Urinary bladder (tissue), 4 donors: ENCODE results near the gene PRDM16. TPM values are rescaled to one million over a fixed set of nuclear protein-coding genes. Genes with fewer than 3 reads are reported as not detected.
"Not testable (repeated sequence)": the region's sequence is repeated elsewhere in the genome, so short reads cannot be mapped to it uniquely, and the experiment has no call there.

ENCODE experiments used
- DNase-seq: peaks from one replicate; pipeline ENCODE4 v3.0.0-alpha.2; 2015; ENCODE audit errors: extremely low spot score
- H3K27ac ChIP-seq: one replicate; pipeline ENCODE4 v1.5.1; 2013; ENCODE audit warnings: low read depth, mild to moderate bottlenecking, moderate library complexity
- H3K36me3 ChIP-seq: one replicate; pipeline ENCODE4 v1.6.1; 2013; ENCODE audit warnings: mild to moderate bottlenecking, moderate library complexity; ENCODE audit not compliant: insufficient read depth
- H3K4me1 ChIP-seq: one replicate; pipeline ENCODE4 v1.6.1; 2013; ENCODE audit warnings: mild to moderate bottlenecking, moderate library complexity; ENCODE audit not compliant: insufficient read depth
- H3K4me3 ChIP-seq: one replicate; pipeline ENCODE4 v1.5.1; 2013; ENCODE audit warnings: low read depth, low read length
- WGBS: extraction: QIAGEN DNeasy Blood & Tissue Kit; methylation state at CpG from one replicate; pipeline ENCODE4 v1.1.7; 2013; 5-methylcytosine and 5-hydroxymethylcytosine counted together
- polyA plus RNA-seq: library from polyadenylated mRNA; stranded (reverse); fragments of 200-250 nt; gene quantifications from one replicate; pipeline ENCODE4 v1.2.3, GENCODE V29; 2013
- total RNA-seq: library from RNA; depleted of rRNA; stranded (reverse); fragments of >200 nt; gene quantifications from one replicate; pipeline ENCODE4 v1.2.3, GENCODE V29; 2014
- donor health status: healthy with polysubstance abuse.
- donor health status: healthy.

The PRDM16 gene
- total and polyA plus RNA-seq, 2 donors, result 2.8 to 3.7 TPM

- no peak overlapping the region for H3K4me3 ChIP-seq
- H3K4me1 ChIP-seq, result no peaks in the 10 kb centered on the region
- DNase-seq, result no peak
- no peak overlapping the region for H3K27ac ChIP-seq
- H3K36me3 ChIP-seq, result no peaks in the 10 kb centered on the region
- 79% methylated on average over 15 of the region's 15 CpGs for WGBS
These were observed 161.6 kb downstream of the PRDM16 start for GRCh38 chr1:3230553-3230952.

DNA sequence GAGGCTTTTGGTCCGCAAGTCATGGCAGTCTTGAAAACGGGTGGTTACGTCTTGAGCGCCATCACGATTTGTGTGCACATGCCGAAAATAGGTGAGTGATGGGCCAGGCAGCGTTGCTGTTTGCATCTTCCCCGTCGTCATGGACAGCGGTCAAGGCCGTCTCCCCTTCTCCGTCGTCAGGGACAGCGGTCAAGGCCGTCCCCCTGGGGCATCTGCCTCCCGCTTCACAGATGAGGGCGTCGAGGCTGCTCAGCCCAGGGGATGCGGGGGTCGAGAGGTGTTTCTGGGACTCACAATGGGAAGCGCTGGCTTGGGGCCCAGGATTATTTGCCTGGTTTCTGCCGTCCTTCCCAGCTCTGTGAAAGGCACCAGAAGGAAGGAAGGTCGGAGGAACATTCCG is 162.2 kb downstream of the PRDM16 start:
- Histone ChIP-seq H3K4me3 (no peak overlapping the region), H3K4me1 (no peaks in the 10 kb centered on the region), H3K27ac (no peak overlapping the region), H3K36me3 (no peaks in the 10 kb centered on the region)
- DNase-seq, result no peak
- 82% methylated on average over 24 of the region's 24 CpGs for WGBS

- no peaks in the 10 kb centered on the region for H3K36me3 ChIP-seq
- WGBS, result 48% methylated on average over 16 of the region's 16 CpGs
- no peak for DNase-seq
- H3K4me1 ChIP-seq, result no peaks in the 10 kb centered on the region
- no peak overlapping the region for H3K27ac ChIP-seq
- H3K4me3 ChIP-seq, result no peak overlapping the region
These were observed 162.8 kb downstream of the PRDM16 start for GRCh38 chr1:3231826-3232225.

- 84% methylated on average over 15 of the region's 15 CpGs for WGBS
These were observed 164.0 kb downstream of the PRDM16 start for GRCh38 chr1:3233031-3233430.

GRCh38 chr1:3233551-3233950 is 164.5 kb downstream of the PRDM16 start:
- WGBS, result 62% methylated on average over 8 of the region's 8 CpGs

More at GRCh38 chr1:3233031-3233430, 164.0 kb downstream of the PRDM16 start:
- Histone ChIP-seq H3K36me3 (no peaks in the 10 kb centered on the region), H3K27ac (no peak overlapping the region), H3K4me1 (no peaks in the 10 kb centered on the region), H3K4me3 (no peak overlapping the region)
- DNase-seq, result no peak

GRCh38 chr1:3234281-3234680 is 165.3 kb downstream of the PRDM16 start:
- Histone ChIP-seq H3K4me3 (no peak overlapping the region), H3K4me1 (no peaks in the 10 kb centered on the region), H3K27ac (no peak overlapping the region), H3K36me3 (no peaks in the 10 kb centered on the region)
- no peak for DNase-seq
- 88% methylated on average over 15 of the region's 15 CpGs for WGBS

More at GRCh38 chr1:3233551-3233950, 164.5 kb downstream of the PRDM16 start:
- no peak for DNase-seq
- no peak overlapping the region for H3K4me3 ChIP-seq
- no peaks in the 10 kb centered on the region for H3K4me1 ChIP-seq
- no peaks in the 10 kb centered on the region for H3K36me3 ChIP-seq
- no peak overlapping the region for H3K27ac ChIP-seq

DNA sequence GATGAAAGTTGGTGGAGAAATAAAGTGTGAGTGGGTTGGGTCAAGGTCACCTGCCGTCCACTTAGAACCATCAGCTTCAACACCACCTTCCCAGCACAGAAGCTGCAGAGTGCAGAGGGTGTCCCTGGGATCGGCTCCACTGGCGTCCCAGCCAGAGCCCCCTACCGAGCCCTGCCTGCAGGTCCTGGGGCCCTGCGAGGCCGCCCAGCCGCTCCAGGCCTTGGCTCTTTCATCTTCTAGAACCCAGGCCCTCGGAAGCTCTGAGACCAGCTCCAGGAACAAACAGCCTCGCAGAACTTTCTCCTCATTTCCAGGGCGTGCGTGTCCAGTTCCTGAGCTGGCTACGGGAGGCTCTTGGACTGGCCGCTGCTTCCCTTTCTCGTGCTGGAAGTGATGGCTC is 166.0 kb downstream of the PRDM16 start:
- no peak for DNase-seq
- no peaks in the 10 kb centered on the region for H3K4me1 ChIP-seq
- H3K4me3 ChIP-seq, result no peak overlapping the region
- no peak overlapping the region for H3K27ac ChIP-seq
- H3K36me3 ChIP-seq, result no peaks in the 10 kb centered on the region
- WGBS, result 93% methylated on average over 14 of the region's 14 CpGs

- Histone ChIP-seq H3K27ac (no peak overlapping the region), H3K4me1 (no peaks in the 10 kb centered on the region), H3K36me3 (no peaks in the 10 kb centered on the region), H3K4me3 (no peak overlapping the region)
- WGBS, result 93% methylated on average over 15 of the region's 15 CpGs
- DNase-seq, result no peak
These were observed 166.5 kb downstream of the PRDM16 start for GRCh38 chr1:3235496-3235895.

DNA sequence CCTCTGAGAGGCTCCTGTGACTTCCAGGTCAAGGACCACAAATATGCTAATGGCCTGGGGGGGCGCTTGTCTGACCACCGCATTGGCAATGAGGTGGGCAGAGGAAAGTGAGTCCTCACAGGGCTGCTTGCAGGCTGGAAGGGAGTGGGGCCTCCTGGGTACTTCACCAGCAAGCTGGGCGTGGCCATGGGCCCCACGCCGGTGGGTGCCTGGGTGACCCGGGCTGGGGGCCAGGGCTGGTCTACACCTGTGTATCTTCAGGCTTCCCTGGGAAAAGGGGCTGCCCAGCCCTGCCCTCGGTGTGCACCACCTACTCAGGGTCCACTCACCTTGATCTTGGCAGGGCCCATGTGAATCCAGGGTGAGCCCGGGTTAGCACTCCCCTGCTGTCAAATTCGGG is 167.4 kb downstream of the PRDM16 start:
- 86% methylated on average over 9 of the region's 9 CpGs for WGBS
- DNase-seq, result no peak
- Histone ChIP-seq H3K36me3 (no peaks in the 10 kb centered on the region), H3K4me3 (no peak overlapping the region), H3K27ac (no peak overlapping the region), H3K4me1 (no peaks in the 10 kb centered on the region)

DNA sequence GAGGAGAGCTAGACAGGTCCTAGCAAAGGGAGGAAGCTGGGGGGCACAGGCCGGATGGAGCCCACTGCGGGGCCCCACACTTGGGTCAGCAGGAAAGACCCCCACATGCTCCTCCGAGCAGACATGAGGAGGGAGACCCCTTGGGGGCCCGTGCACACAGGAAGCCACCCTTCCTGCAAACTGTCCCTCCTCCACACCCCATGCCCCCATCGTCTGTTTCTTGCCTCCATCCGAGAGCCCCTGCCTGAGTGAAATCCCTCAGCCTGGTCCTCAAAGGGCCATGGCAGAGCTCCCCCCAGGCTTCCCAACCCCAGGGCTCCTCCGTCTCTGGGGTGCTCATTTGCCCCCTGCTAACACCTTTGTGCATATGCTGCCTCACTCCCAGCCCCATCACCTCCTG is 168.0 kb downstream of the PRDM16 start:
- no peak overlapping the region for H3K27ac ChIP-seq
- no peak for DNase-seq
- H3K4me3 ChIP-seq, result no peak overlapping the region
- 80% methylated on average over 7 of the region's 7 CpGs for WGBS
- no peaks in the 10 kb centered on the region for H3K36me3 ChIP-seq
- no peaks in the 10 kb centered on the region for H3K4me1 ChIP-seq

DNA sequence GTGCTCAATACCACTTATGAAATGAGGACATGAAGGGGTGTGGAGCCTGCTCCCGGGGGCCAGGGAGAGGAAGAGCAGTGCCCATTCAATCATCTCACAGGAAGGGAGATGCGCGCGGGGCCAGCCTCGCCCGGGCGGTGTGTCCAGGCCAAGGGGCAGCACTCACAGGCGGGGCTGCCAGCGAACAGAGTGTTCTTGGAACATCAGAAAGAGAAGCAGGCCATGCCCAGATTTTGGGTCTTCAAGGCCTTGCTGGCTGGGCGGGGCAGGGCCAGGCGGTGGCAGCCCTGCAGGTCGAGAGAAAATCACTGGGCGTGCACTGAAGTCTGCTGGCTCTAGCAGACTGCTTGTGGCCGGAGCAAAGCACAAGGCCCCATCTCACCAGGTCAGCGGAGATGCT is 168.6 kb downstream of the PRDM16 start:
- no peaks in the 10 kb centered on the region for H3K36me3 ChIP-seq
- no peak overlapping the region for H3K27ac ChIP-seq
- H3K4me3 ChIP-seq, result no peak overlapping the region
- DNase-seq, result no peak
- H3K4me1 ChIP-seq, result no peaks in the 10 kb centered on the region
- WGBS, result 83% methylated on average over 15 of the region's 15 CpGs

DNA sequence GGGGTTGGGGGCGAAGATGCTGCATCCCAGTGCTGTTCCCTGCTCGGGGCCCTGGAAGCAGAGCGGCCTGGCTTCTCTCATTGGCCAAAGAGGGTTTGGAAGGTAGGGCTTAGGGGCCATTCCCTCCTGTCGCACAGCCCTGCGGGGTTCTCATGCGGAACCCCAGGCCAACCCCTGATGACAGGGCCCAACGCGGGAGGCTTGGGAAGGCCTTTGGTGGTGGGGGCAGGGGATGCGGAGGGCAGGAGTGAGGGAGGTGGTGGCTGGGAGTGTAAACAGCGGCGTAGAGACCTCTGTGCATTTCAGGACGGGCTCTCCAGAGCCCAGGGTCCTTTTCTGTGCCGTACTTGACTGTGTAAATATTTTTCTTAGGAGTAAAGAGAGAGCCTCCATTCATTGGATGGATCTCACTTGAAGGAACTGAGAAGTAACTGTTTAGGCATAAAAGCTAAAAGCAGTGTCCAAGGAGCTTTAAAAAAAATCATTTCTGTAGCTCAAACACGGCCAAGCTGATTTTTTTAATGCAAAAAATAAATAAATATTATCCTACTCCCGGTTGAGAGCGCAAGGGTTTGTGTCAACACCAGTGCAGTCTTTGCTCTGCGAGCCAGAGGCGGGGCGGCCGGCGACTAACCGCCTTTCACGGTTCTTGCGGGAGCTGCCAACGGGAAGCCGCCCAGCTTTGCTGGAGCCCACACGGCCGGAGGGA is 169.1 kb downstream of the PRDM16 start:
- H3K4me3 ChIP-seq, result no peak overlapping the region
- H3K27ac ChIP-seq, result no peak overlapping the region
- DNase-seq, result no peak
- H3K4me1 ChIP-seq, result no peaks in the 10 kb centered on the region
- WGBS, result 69% methylated on average over 28 of the region's 28 CpGs
- no peaks in the 10 kb centered on the region for H3K36me3 ChIP-seq

DNA sequence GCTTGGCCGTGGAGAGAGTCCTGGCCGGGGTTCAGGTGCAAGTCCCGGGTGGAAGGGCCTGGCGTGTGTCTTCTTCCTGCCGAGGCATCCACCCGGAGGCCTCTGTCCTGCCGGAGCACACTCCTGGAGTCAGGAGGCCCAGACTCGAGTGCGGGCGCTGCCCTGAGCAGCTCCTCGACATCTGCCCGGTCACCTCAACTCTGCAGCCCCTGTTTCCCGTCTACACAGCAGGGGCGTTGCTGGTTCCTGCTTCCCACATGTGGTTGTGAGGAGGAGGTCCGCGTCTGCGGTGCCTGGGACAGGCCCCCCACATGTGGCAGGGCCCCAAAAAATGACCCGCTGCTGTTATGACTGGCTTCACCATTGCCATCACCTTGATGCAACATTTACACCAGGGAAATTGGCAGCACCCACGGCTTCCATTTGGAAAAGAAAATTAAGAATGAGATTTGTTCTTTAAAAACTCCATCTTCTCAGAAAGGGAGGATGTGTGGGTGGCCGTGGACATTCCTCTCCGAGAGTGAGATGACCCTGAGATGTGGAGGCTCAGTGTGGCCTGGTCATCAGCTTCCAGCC is 169.8 kb downstream of the PRDM16 start:
- H3K4me3 ChIP-seq, result no peak overlapping the region
- no peaks in the 10 kb centered on the region for H3K4me1 ChIP-seq
- no peaks in the 10 kb centered on the region for H3K36me3 ChIP-seq
- DNase-seq, result no peak
- no peak overlapping the region for H3K27ac ChIP-seq
- WGBS, result 88% methylated on average over 21 of the region's 21 CpGs

- not testable (repeated sequence) for H3K4me1 ChIP-seq, H3K36me3 ChIP-seq, DNase-seq, H3K27ac ChIP-seq, H3K4me3 ChIP-seq
- 75% methylated on average over 3 of the region's 3 CpGs for WGBS
These were observed 171.0 kb downstream of the PRDM16 start for GRCh38 chr1:3239991-3240390.
